Measurements from ENCODE around the gene CELSR1. TPM values are rescaled to one million over a fixed set of nuclear protein-coding genes. Genes with fewer than 3 reads are reported as not detected.
"Not testable (repeated sequence)": the region's sequence is repeated elsewhere in the genome, so short reads cannot be mapped to it uniquely, and the experiment has no call there.

The CELSR1 gene
- total RNA-seq, 3 donors from 2014 or later: 1.9 to 4.2 (median 2.5) TPM

DNA sequence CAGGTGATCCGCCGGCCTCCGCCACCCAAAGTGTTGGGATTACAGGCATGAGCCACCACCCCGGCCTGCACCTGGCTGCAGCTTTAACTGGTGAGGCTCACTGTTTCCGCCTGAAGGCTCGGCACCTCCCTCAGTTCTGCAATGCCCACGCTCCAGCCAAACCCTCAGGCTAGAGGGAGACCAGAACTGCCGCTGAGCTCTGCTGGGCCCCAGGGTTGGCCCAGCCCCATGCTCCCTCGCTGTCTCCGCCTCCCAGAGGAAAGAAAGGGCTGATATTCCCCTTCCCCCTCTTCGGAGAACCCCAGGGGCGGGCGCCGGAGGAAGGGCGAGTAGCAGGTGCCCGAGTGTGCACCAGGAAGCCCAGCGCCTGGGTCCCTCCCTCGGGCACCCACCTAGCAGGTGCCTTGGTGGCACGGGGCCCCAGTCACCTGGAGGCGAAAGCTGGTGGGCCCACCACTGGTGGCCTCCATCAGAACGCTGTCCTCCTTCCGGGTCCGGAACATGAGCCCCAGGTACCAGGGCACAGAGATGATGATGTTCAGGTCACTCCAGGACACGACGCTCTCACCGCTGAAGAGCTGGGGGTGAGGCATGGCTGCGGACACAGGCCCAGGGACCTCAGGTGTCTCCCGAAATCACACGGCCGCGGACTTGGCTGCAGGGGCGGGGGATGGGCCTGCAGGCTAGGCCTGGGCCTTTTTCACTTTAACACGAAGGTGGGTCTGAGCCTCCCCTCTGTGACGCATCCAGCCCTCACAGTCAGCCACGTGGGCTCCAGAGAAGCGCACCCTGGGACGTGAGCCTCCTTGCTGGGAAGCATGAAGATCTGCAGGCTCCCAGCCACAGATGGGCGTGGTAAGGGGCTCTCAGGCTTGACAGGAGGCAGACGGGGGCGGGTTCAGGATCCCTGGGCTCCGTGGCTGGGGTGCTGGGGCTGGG, 128.6 kb downstream of the CELSR1 start:
- Histone ChIP-seq H3K36me3 (ENCODE audit: low read depth) (no peaks in the 10 kb centered on the region), H3K9me3 (no peaks in the 10 kb centered on the region), H3K4me3 (no peak overlapping the region), H3K4me1 (ENCODE audit: low read depth) (peaks cover under 1% of the 10 kb centered on the region)
- TF ChIP-seq, protein P1, sequence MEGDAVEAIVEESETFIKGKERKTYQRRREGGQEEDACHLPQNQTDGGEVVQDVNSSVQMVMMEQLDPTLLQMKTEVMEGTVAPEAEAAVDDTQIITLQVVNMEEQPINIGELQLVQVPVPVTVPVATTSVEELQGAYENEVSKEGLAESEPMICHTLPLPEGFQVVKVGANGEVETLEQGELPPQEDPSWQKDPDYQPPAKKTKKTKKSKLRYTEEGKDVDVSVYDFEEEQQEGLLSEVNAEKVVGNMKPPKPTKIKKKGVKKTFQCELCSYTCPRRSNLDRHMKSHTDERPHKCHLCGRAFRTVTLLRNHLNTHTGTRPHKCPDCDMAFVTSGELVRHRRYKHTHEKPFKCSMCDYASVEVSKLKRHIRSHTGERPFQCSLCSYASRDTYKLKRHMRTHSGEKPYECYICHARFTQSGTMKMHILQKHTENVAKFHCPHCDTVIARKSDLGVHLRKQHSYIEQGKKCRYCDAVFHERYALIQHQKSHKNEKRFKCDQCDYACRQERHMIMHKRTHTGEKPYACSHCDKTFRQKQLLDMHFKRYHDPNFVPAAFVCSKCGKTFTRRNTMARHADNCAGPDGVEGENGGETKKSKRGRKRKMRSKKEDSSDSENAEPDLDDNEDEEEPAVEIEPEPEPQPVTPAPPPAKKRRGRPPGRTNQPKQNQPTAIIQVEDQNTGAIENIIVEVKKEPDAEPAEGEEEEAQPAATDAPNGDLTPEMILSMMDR (IDR thresholded peaks at IDR 0.05): no peak
- no peak for DNase-seq
- intact Hi-C loops (cut with DNase I, micrococcal nuclease): no loop called here
- no peak for ATAC-seq

DNA sequence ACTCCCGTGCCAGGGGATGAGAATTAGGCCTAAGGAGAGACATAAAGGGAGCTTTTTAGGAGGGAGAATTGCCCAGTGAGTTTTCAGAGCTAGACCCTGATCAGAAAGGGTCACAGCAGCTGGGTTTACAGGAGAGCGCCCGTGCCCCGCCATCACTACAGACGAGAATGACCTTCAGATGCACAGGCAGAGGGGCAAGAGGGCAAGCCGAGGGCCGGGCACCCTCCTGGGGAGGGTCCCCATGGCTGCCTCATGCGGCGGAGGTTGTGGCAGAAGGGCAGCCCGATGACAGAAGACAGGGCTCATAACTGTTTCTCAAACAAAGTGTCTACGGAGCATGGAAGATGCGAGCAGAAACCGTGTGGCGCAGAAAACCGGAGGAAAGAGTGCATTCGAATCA, 129.7 kb downstream of the CELSR1 start:
- no peak for DNase-seq

DNA sequence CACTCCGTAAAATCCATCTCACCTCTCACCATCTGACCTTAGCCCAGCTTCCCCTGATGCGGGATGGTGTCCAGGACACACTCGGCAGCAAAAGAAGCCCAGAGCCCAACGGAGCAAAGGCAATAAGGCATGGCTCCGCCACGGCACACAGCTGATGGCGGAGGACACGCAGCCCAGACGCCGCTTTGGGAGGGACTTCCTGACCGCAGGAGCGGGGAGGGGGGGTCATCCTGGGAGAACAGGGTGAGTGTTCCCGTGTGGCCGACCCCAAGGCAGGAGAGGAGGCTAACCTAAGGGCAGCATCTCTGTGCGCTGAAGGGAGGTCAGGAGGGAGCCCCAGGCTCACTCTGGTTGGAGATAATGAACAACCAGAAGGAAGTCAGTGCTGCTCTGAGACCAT, 130.6 kb downstream of the CELSR1 start:
- H3K4me1 ChIP-seq (ENCODE audit: low read depth): no peaks in the 10 kb centered on the region

More for the DNA sequence above, 129.7 kb downstream of the CELSR1 start:
- intact Hi-C loops (cut with DNase I, micrococcal nuclease): no loop called here
- TF ChIP-seq, protein P1 (IDR thresholded peaks at IDR 0.05): no peak
- H3K36me3 ChIP-seq (ENCODE audit: low read depth): no peaks in the 10 kb centered on the region
- no peak for ATAC-seq
- H3K9me3 ChIP-seq: no peaks in the 10 kb centered on the region
- H3K4me1 ChIP-seq (ENCODE audit: low read depth): no peaks in the 10 kb centered on the region
- H3K4me3 ChIP-seq: no peak overlapping the region

DNA sequence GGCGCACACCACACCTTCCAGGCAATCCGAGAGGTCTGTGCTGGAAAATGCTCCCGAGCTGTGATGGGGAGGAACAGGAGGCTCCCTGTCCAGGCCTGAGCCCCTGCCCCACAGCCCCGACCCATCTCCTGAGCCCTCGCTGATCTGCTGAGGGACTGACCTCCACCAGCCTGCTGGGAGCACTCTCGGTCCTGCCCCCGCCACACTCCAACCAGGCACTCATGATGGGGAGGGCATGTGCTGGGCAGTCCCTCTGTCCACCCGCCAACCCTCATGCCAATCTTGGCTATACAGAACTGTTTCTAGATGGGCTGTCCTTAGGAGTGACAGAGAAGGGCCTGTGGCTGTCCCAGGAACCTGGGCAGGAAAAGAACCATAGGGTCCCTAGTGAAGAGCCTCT, 131.1 kb downstream of the CELSR1 start:
- H3K9me3 ChIP-seq: no peaks in the 10 kb centered on the region
- no peaks in the 10 kb centered on the region for H3K36me3 ChIP-seq (ENCODE audit: low read depth)
- no peaks in the 10 kb centered on the region for H3K4me1 ChIP-seq (ENCODE audit: low read depth)
- H3K4me3 ChIP-seq: no peak overlapping the region
- ATAC-seq (no peak), DNase-seq (no peak)
- TF ChIP-seq, protein P1 (IDR thresholded peaks at IDR 0.05): no peak
- intact Hi-C loops (cut with DNase I, micrococcal nuclease): no loop called here

More for the DNA sequence above, 130.6 kb downstream of the CELSR1 start:
- Histone ChIP-seq H3K36me3 (ENCODE audit: low read depth) (no peaks in the 10 kb centered on the region), H3K4me3 (no peak overlapping the region), H3K9me3 (no peaks in the 10 kb centered on the region)
- ATAC-seq (no peak), DNase-seq (no peak)
- TF ChIP-seq, protein P1 (IDR thresholded peaks at IDR 0.05): no peak
- intact Hi-C loops (cut with DNase I, micrococcal nuclease): no loop called here

DNA sequence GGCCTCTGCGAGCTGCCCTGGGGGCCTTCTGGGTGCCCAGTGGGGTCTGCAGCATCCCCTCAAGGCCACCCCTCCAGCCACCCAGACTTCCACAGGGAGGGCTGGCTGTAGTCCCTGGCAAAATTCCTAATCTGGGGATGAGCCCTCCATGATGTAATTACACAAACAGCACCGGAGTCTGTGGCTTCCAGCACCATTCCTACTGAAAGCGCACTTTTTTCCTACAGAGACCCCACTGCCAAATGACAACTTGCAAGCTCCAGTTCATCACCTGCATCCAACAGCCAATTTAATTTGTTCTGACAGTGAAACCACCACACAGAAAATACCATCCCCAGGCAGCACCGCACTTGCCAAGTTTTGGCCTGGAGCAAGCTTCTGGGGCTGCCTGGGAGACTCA, 131.5 kb downstream of the CELSR1 start:
- ATAC-seq: no peak
- intact Hi-C loops (cut with DNase I, micrococcal nuclease): no loop called here

DNA sequence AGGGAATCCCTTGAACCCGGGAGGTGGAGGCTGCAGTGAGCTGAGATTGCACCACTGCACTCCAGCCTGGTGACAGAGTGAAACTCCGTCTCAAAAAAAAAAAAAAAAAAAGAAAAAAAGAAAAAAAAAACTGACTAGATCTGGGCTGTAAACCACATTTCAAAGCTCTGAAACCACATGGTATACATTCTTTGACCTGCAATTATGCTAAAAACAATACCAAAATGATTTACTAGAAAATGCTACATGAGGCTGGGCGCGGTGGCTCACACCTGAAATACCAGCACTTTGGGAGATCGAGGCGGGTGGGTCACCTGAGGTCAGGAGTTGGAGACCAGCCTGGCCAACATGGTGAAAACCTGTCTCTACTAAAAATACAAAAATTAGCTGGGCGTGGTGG, 133.5 kb downstream of the CELSR1 start:
- H3K9me3 ChIP-seq; DNase-seq; ATAC-seq; H3K36me3 ChIP-seq (ENCODE audit: low read depth); H3K4me1 ChIP-seq (ENCODE audit: low read depth); H3K4me3 ChIP-seq; intact Hi-C loops (cut with DNase I, micrococcal nuclease): not testable (repeated sequence)

More for the DNA sequence above, 131.5 kb downstream of the CELSR1 start:
- no peak for DNase-seq
- Histone ChIP-seq H3K36me3 (ENCODE audit: low read depth) (no peaks in the 10 kb centered on the region), H3K4me3 (no peak overlapping the region), H3K9me3 (no peaks in the 10 kb centered on the region), H3K4me1 (ENCODE audit: low read depth) (no peaks in the 10 kb centered on the region)
- TF ChIP-seq, protein P1 (IDR thresholded peaks at IDR 0.05): no peak
